ENCODE data around the gene ZNF280A. TPM values are rescaled to one million over a fixed set of nuclear protein-coding genes. Genes with fewer than 3 reads are reported as not detected.

ZNF280A gene
- total RNA-seq, 1 donor from 2014 or later = not detected

DNA sequence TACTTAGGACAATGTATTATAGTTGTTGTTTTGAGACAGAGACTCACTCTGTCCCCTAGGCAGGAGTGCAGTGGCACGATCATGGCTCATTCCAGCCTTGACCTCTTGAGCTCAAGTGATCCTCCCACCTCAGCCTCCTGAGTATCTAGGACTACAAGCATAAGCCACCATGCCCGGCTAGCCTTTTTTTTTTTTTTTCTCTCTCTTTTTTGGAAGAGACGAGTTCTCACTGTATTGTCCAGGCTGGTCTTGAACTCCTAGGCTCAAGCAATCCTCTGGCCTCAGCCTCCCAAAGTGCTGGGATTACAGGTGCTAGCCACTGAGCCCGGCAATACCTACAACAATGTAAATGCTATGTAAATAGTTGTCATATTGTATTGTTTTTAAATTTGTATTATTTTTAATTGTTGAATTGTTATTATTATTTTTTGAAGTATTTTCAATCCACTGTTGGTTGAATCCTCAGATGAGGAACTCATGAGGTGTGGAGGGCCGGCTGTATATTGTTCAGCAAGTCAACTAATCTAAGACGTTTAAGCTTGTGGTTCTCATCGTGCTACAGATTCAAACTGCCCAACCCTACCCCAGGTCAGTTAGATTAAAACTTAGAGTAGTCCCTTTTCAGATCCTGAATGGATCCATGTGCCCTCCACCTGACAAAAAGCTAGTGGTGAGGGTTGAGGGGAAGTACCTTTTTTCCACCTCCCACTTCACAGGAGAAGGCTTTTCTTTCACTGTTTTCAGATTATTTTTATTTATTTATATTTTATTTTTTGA lies 11.9 kb upstream of the ZNF280A start:
- Histone ChIP-seq H3K4me1 (ENCODE audit: control insufficient read depth in 3 of 3, insufficient read depth in 3 of 3, low read length in 3 of 3) (no peaks in the 10 kb centered on the region), H3K27ac (ENCODE audit: low read depth, low read length) (no peak overlapping the region), H3K36me3 (ENCODE audit: control insufficient read depth in 3 of 3, insufficient read depth in 3 of 3, low read length in 3 of 3) (no peaks in the 10 kb centered on the region), H3K4me3 (ENCODE audit: low read length in 3 of 3) (no peak overlapping the region), H3K9ac (ENCODE audit: low read depth in 1 of 3, low read length in 3 of 3) (no peak overlapping the region), H3K9me3 (ENCODE audit: control insufficient read depth in 3 of 3, low read length in 3 of 3) (no peaks in the 10 kb centered on the region), H3K27me3 (ENCODE audit: control insufficient read depth in 3 of 3, insufficient read depth in 3 of 3, low read length in 3 of 3) (no peaks in the 10 kb centered on the region)

- Histone ChIP-seq H3K4me1 (ENCODE audit: control insufficient read depth in 3 of 3, insufficient read depth in 3 of 3, low read length in 3 of 3) (no peaks in the 10 kb centered on the region), H3K4me3 (ENCODE audit: low read length in 3 of 3) (no peak overlapping the region), H3K27me3 (ENCODE audit: control insufficient read depth in 3 of 3, insufficient read depth in 3 of 3, low read length in 3 of 3) (peaks cover 0 to 4% (median 0%) of the 10 kb centered on the region in 3 donors), H3K9me3 (ENCODE audit: control insufficient read depth in 3 of 3, low read length in 3 of 3) (no peaks in the 10 kb centered on the region), H3K27ac (ENCODE audit: low read depth, low read length) (no peak overlapping the region), H3K9ac (ENCODE audit: low read depth in 1 of 3, low read length in 3 of 3) (no peak overlapping the region), H3K36me3 (ENCODE audit: control insufficient read depth in 3 of 3, insufficient read depth in 3 of 3, low read length in 3 of 3) (no peaks in the 10 kb centered on the region)
Measured at GRCh38 chr22:22528780-22529179, 8.7 kb upstream of the ZNF280A start.

DNA sequence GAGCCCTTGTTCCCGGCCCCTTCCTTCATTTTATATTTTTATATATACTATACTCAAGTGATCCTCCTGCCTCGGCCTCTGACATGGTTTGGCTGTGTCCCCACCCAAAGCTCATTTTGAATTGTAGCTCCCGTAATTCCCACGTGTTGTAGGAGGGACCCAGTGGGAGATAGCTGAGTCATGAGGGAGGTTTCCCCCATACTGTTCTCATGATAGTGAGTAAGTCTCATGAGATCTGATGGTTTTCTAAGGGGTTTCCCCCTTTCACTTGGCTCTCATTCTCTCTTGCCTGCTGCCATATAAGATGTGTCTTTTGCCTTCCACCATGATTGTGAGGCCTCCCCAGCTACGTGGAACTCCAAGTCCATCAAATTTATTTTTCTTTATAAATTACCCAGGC lies 7.2 kb upstream of the ZNF280A start:
- Histone ChIP-seq H3K4me3 (ENCODE audit: low read length in 3 of 3) (no peak overlapping the region), H3K27me3 (ENCODE audit: control insufficient read depth in 3 of 3, insufficient read depth in 3 of 3, low read length in 3 of 3) (peaks cover 0 to 5% (median 4%) of the 10 kb centered on the region in 3 donors), H3K36me3 (ENCODE audit: control insufficient read depth in 3 of 3, insufficient read depth in 3 of 3, low read length in 3 of 3) (no peaks in the 10 kb centered on the region), H3K9ac (ENCODE audit: low read depth in 1 of 3, low read length in 3 of 3) (no peak overlapping the region), H3K9me3 (ENCODE audit: control insufficient read depth in 3 of 3, low read length in 3 of 3) (no peaks in the 10 kb centered on the region), H3K4me1 (ENCODE audit: control insufficient read depth in 3 of 3, insufficient read depth in 3 of 3, low read length in 3 of 3) (no peaks in the 10 kb centered on the region), H3K27ac (ENCODE audit: low read depth, low read length) (no peak overlapping the region)

DNA sequence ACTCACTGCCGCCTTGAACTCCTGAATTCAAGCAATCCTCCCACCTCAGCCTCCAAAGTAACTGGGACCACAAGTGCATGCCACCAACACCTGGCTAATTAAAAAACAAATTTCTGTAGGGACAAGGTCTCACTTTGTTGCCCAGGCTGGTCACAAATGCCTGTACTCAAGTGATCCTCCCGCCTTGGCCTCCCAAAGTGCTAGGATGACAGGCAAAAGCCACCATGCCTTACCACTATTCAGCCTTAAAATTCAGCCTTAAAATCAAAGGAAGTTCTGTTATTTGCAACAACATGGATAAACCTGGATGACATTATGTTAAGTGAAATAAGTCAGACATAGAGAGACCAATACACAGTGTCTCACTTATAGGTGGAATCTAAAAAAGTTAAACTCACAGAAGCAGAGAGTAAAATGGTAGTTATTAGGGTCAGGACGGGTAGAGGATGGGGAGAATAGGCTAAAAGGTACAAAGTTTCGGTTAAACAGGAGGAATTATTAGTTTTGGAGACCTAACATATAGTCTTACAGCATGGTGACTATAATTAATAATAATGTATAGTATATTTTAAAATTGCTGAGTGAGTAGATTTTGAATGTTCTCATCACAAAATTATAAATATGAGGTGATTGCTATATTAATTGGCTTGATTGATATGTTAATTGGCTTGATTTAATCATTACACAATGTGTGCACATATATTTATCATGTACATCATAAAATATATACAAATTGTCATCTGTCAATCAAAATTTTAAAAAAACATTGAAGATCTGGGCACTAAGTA lies 6.2 kb upstream of the ZNF280A start:
- Histone ChIP-seq H3K9me3 (ENCODE audit: control insufficient read depth in 3 of 3, low read length in 3 of 3) (no peaks in the 10 kb centered on the region), H3K27ac (ENCODE audit: low read depth, low read length) (no peak overlapping the region), H3K4me3 (ENCODE audit: low read length in 3 of 3) (no peak overlapping the region), H3K9ac (ENCODE audit: low read depth in 1 of 3, low read length in 3 of 3) (no peak overlapping the region), H3K27me3 (ENCODE audit: control insufficient read depth in 3 of 3, insufficient read depth in 3 of 3, low read length in 3 of 3) (peaks cover 0 to 5% (median 4%) of the 10 kb centered on the region in 3 donors), H3K4me1 (ENCODE audit: control insufficient read depth in 3 of 3, insufficient read depth in 3 of 3, low read length in 3 of 3) (no peaks in the 10 kb centered on the region), H3K36me3 (ENCODE audit: control insufficient read depth in 3 of 3, insufficient read depth in 3 of 3, low read length in 3 of 3) (no peaks in the 10 kb centered on the region)

- Histone ChIP-seq H3K27ac (ENCODE audit: low read depth, low read length) (no peak overlapping the region), H3K9ac (ENCODE audit: low read depth in 1 of 3, low read length in 3 of 3) (no peak overlapping the region), H3K36me3 (ENCODE audit: control insufficient read depth in 3 of 3, insufficient read depth in 3 of 3, low read length in 3 of 3) (no peaks in the 10 kb centered on the region)
Measured at GRCh38 chr22:22523494-22523893, 3.4 kb upstream of the ZNF280A start.

GRCh38 chr22:22521631-22522030 lies 1.6 kb upstream of the ZNF280A start:
- H3K27ac ChIP-seq (ENCODE audit: low read depth, low read length) = no peak overlapping the region
- no peak overlapping the region for H3K4me3 ChIP-seq (ENCODE audit: low read length in 3 of 3)
- peaks cover 0 to 7% (median 7%) of the 10 kb centered on the region in 3 donors for H3K27me3 ChIP-seq (ENCODE audit: control insufficient read depth in 3 of 3, insufficient read depth in 3 of 3, low read length in 3 of 3)
- H3K36me3 ChIP-seq (ENCODE audit: control insufficient read depth in 3 of 3, insufficient read depth in 3 of 3, low read length in 3 of 3) = no peaks in the 10 kb centered on the region
- no peaks in the 10 kb centered on the region for H3K9me3 ChIP-seq (ENCODE audit: control insufficient read depth in 3 of 3, low read length in 3 of 3)
- H3K9ac ChIP-seq (ENCODE audit: low read depth in 1 of 3, low read length in 3 of 3) = no peak overlapping the region
- peaks cover 0 to 3% (median 2%) of the 10 kb centered on the region in 3 donors for H3K4me1 ChIP-seq (ENCODE audit: control insufficient read depth in 3 of 3, insufficient read depth in 3 of 3, low read length in 3 of 3)

More at GRCh38 chr22:22523494-22523893, 3.4 kb upstream of the ZNF280A start:
- no peak overlapping the region for H3K4me3 ChIP-seq (ENCODE audit: low read length in 3 of 3)
- no peaks in the 10 kb centered on the region for H3K9me3 ChIP-seq (ENCODE audit: control insufficient read depth in 3 of 3, low read length in 3 of 3)
- H3K27me3 ChIP-seq (ENCODE audit: control insufficient read depth in 3 of 3, insufficient read depth in 3 of 3, low read length in 3 of 3) = peaks cover 0 to 7% (median 5%) of the 10 kb centered on the region in 3 donors
- H3K4me1 ChIP-seq (ENCODE audit: control insufficient read depth in 3 of 3, insufficient read depth in 3 of 3, low read length in 3 of 3) = peaks cover 0 to 3% (median 2%) of the 10 kb centered on the region in 3 donors

GRCh38 chr22:22520667-22521602 lies 865 bp upstream of the ZNF280A start:
- Histone ChIP-seq H3K27me3 (ENCODE audit: control insufficient read depth in 3 of 3, insufficient read depth in 3 of 3, low read length in 3 of 3) (peaks cover 0 to 8% (median 7%) of the 10 kb centered on the region in 3 donors), H3K9ac (ENCODE audit: low read depth in 1 of 3, low read length in 3 of 3) (no peak overlapping the region), H3K27ac (ENCODE audit: low read depth, low read length) (no peak overlapping the region), H3K4me1 (ENCODE audit: control insufficient read depth in 3 of 3, insufficient read depth in 3 of 3, low read length in 3 of 3) (peaks cover 0 to 3% (median 2%) of the 10 kb centered on the region in 3 donors), H3K36me3 (ENCODE audit: control insufficient read depth in 3 of 3, insufficient read depth in 3 of 3, low read length in 3 of 3) (no peaks in the 10 kb centered on the region), H3K4me3 (ENCODE audit: low read length in 3 of 3) (no peak overlapping the region), H3K9me3 (ENCODE audit: control insufficient read depth in 3 of 3, low read length in 3 of 3) (no peaks in the 10 kb centered on the region)

DNA sequence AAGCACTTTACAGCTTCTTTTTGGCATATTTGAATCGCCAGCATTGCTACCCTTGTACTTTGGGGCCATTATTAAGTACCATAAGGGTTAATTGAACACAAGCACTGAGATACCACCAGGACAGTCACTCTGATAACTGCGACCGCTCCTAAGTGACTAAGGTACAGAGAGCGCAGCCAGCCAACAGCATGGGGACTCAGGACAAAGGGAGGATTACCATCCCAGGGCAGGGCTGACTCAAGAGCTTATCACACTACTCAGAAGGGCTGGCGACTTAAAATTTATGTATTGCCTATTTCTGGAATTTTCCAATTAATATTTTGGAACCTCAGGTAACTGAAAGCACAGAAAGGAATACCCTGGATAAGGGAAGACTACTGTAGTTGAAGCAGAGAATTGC lies 479 bp downstream of the ZNF280A start:
- Histone ChIP-seq H3K27me3 (ENCODE audit: control insufficient read depth in 3 of 3, insufficient read depth in 3 of 3, low read length in 3 of 3) (peaks cover 0 to 15% (median 4%) of the 10 kb centered on the region in 3 donors), H3K27ac (ENCODE audit: low read depth, low read length) (no peak overlapping the region), H3K9ac (ENCODE audit: low read depth in 1 of 3, low read length in 3 of 3) (no peak overlapping the region), H3K4me3 (ENCODE audit: low read length in 3 of 3) (no peak overlapping the region), H3K4me1 (ENCODE audit: control insufficient read depth in 3 of 3, insufficient read depth in 3 of 3, low read length in 3 of 3) (peaks cover 0 to 3% (median 2%) of the 10 kb centered on the region in 3 donors), H3K36me3 (ENCODE audit: control insufficient read depth in 3 of 3, insufficient read depth in 3 of 3, low read length in 3 of 3) (no peaks in the 10 kb centered on the region), H3K9me3 (ENCODE audit: control insufficient read depth in 3 of 3, low read length in 3 of 3) (no peaks in the 10 kb centered on the region)

- peaks cover 0 to 14% (median 9%) of the 10 kb centered on the region in 3 donors for H3K27me3 ChIP-seq (ENCODE audit: control insufficient read depth in 3 of 3, insufficient read depth in 3 of 3, low read length in 3 of 3)
- no peaks in the 10 kb centered on the region for H3K36me3 ChIP-seq (ENCODE audit: control insufficient read depth in 3 of 3, insufficient read depth in 3 of 3, low read length in 3 of 3)
- peaks cover 0 to 3% (median 2%) of the 10 kb centered on the region in 3 donors for H3K4me1 ChIP-seq (ENCODE audit: control insufficient read depth in 3 of 3, insufficient read depth in 3 of 3, low read length in 3 of 3)
- H3K4me3 ChIP-seq (ENCODE audit: low read length in 3 of 3) = no peak overlapping the region
- no peak overlapping the region for H3K27ac ChIP-seq (ENCODE audit: low read depth, low read length)
- no peaks in the 10 kb centered on the region for H3K9me3 ChIP-seq (ENCODE audit: control insufficient read depth in 3 of 3, low read length in 3 of 3)
- H3K9ac ChIP-seq (ENCODE audit: low read depth in 1 of 3, low read length in 3 of 3) = no peak overlapping the region
Measured at GRCh38 chr22:22516992-22517391, 3.1 kb downstream of the ZNF280A start.

All from skeletal muscle tissue (tissue), 4 donors.